ENCODE measurements around the gene OS9. TPM values are rescaled to one million over a fixed set of nuclear protein-coding genes. Genes with fewer than 3 reads are reported as not detected.

Gene OS9
- total and polyA plus RNA-seq, 4 donors = 136 to 357 (median 216) TPM

- no peak for DNase-seq (ENCODE audit: low spot score)
- 83% methylated on average over 13 of the region's 13 CpGs for WGBS
- H3K9me3 ChIP-seq (ENCODE audit: control insufficient read depth in 4 of 4, low read length in 3 of 4) = no peaks in the 10 kb centered on the region
- H3K27ac ChIP-seq (ENCODE audit: low read depth in 1 of 2, low read length in 2 of 2) = no peak overlapping the region
- peaks cover 3 to 14% (median 9%) of the 10 kb centered on the region in 4 donors for H3K4me1 ChIP-seq (ENCODE audit: control insufficient read depth in 4 of 4, insufficient read depth in 4 of 4, low read length in 3 of 4)
- no peaks in the 10 kb centered on the region for H3K27me3 ChIP-seq (ENCODE audit: control insufficient read depth in 4 of 4, insufficient read depth in 4 of 4, low read length in 3 of 4)
- no peaks in the 10 kb centered on the region for H3K36me3 ChIP-seq (ENCODE audit: control insufficient read depth in 4 of 4, insufficient read depth in 3 of 4, low read depth in 1 of 4, low read length in 3 of 4)
- H3K9ac ChIP-seq (ENCODE audit: low read depth in 1 of 2, low read length in 2 of 2) = no peak overlapping the region
- H3K4me3 ChIP-seq (ENCODE audit: low read depth in 1 of 3, low read length in 3 of 3) = no peak overlapping the region
- TF ChIP-seq FOXA2 (IDR thresholded peaks at IDR 0.05) (no peak), HNF4G (IDR thresholded peaks at IDR 0.05) (no peak), YY1 (IDR thresholded peaks at IDR 0.05) (no peak), REST (IDR thresholded peaks at IDR 0.05) (no peak), JUND (IDR thresholded peaks at IDR 0.05) (no peak), ZBTB33 (IDR thresholded peaks at IDR 0.05) (no peak), HNF4A (conservative IDR thresholded peaks at IDR 0.05) (no peak), CTCF (IDR thresholded peaks at IDR 0.05; ENCODE audit: low read depth, low read length, missing input control) (no peak), TAF1 (conservative IDR thresholded peaks at IDR 0.05) (no peak), ATF3 (IDR thresholded peaks at IDR 0.05) (no peak), NR2F2 (IDR thresholded peaks at IDR 0.05) (no peak)
These were observed 36.6 kb downstream of the OS9 start for GRCh38 chr12:57730336-57731067.

- WGBS = 82% methylated on average over 19 of the region's 19 CpGs
- Histone ChIP-seq H3K27ac (ENCODE audit: low read depth in 1 of 2, low read length in 2 of 2) (no peak overlapping the region), H3K9me3 (ENCODE audit: control insufficient read depth in 4 of 4, low read length in 3 of 4) (no peaks in the 10 kb centered on the region), H3K36me3 (ENCODE audit: control insufficient read depth in 4 of 4, insufficient read depth in 3 of 4, low read depth in 1 of 4, low read length in 3 of 4) (no peaks in the 10 kb centered on the region), H3K4me3 (ENCODE audit: low read depth in 1 of 3, low read length in 3 of 3) (no peak overlapping the region), H3K27me3 (ENCODE audit: control insufficient read depth in 4 of 4, insufficient read depth in 4 of 4, low read length in 3 of 4) (peaks cover 0 to 2% (median 0%) of the 10 kb centered on the region in 4 donors), H3K9ac (ENCODE audit: low read depth in 1 of 2, low read length in 2 of 2) (no peak overlapping the region), H3K4me1 (ENCODE audit: control insufficient read depth in 4 of 4, insufficient read depth in 4 of 4, low read length in 3 of 4) (peaks cover 3 to 15% (median 8%) of the 10 kb centered on the region in 4 donors)
- no peak for DNase-seq (ENCODE audit: low spot score)
- TF ChIP-seq RAD21 (IDR thresholded peaks at IDR 0.05) = no peak
- no peak for TF ChIP-seq MAX (IDR thresholded peaks at IDR 0.05)
- no peak for TF ChIP-seq RXRA (IDR thresholded peaks at IDR 0.05)
- TF ChIP-seq FOXA2 (IDR thresholded peaks at IDR 0.05) = no peak
- no peak for TF ChIP-seq JUND (IDR thresholded peaks at IDR 0.05)
- TF ChIP-seq CTCF (IDR thresholded peaks at IDR 0.05; ENCODE audit: low read depth, low read length, missing input control) = no peak
- TF ChIP-seq SP1 (IDR thresholded peaks at IDR 0.05) = no peak
- no peak for TF ChIP-seq HNF4A (conservative IDR thresholded peaks at IDR 0.05)
- TF ChIP-seq HNF4G (IDR thresholded peaks at IDR 0.05) = no peak
- TF ChIP-seq GABPA (IDR thresholded peaks at IDR 0.05 in 1 of 2, conservative IDR thresholded peaks at IDR 0.05 in 1 of 2) = no peak
- no peak for TF ChIP-seq ZBTB33 (IDR thresholded peaks at IDR 0.05)
- TF ChIP-seq TAF1 (conservative IDR thresholded peaks at IDR 0.05) = no peak
- no peak for TF ChIP-seq FOXA1 (IDR thresholded peaks at IDR 0.05)
These were observed 37.6 kb downstream of the OS9 start for GRCh38 chr12:57731411-57732080.
